ENCODE measurements around the gene GON4L. TPM values are rescaled to one million over a fixed set of nuclear protein-coding genes. Genes with fewer than 3 reads are reported as not detected.
"Not testable (repeated sequence)": the region's sequence is repeated elsewhere in the genome, so short reads cannot be mapped to it uniquely, and the experiment has no call there.

The GON4L gene
- polyA plus RNA-seq, 1 donor, result 78.4 TPM

- DNase-seq, result no peak
Observed at GRCh38 chr1:155816351-155816750, 40.7 kb downstream of the GON4L start.

GRCh38 chr1:155813672-155814071, 43.3 kb downstream of the GON4L start:
- no peak for DNase-seq

- DNase-seq, result no peak
Observed at GRCh38 chr1:155812878-155813277, 44.1 kb downstream of the GON4L start.

- DNase-seq, result no peak
Observed at GRCh38 chr1:155809088-155809487, 47.9 kb downstream of the GON4L start.

- DNase-seq, result no peak
Observed at GRCh38 chr1:155801149-155801548, 55.9 kb downstream of the GON4L start.

GRCh38 chr1:155795618-155796017, 61.4 kb downstream of the GON4L start:
- not testable (repeated sequence) for DNase-seq

GRCh38 chr1:155794605-155795245, 62.3 kb downstream of the GON4L start:
- DNase-seq, result no peak

- DNase-seq, result no peak
Observed at GRCh38 chr1:155793213-155793612, 63.8 kb downstream of the GON4L start.

- no peak for DNase-seq
Observed at GRCh38 chr1:155777582-155777981, 79.4 kb downstream of the GON4L start.

- DNase-seq, result no peak
Observed at GRCh38 chr1:155776414-155776813, 80.6 kb downstream of the GON4L start.

GRCh38 chr1:155773221-155773620, 83.8 kb downstream of the GON4L start:
- no peak for DNase-seq

- DNase-seq, result no peak
Observed at GRCh38 chr1:155769257-155769656, 87.8 kb downstream of the GON4L start.

- not testable (repeated sequence) for DNase-seq
Observed at GRCh38 chr1:155767399-155767989, 89.5 kb downstream of the GON4L start.

- not testable (repeated sequence) for DNase-seq
Observed at GRCh38 chr1:155763989-155764388, 93.0 kb downstream of the GON4L start.

- DNase-seq, result not testable (repeated sequence)
Observed at GRCh38 chr1:155763090-155763815, 93.8 kb downstream of the GON4L start.

GRCh38 chr1:155761736-155762405, 95.1 kb downstream of the GON4L start:
- DNase-seq, result no peak

- no peak for DNase-seq
Observed at GRCh38 chr1:155760751-155761475, 96.1 kb downstream of the GON4L start.

GRCh38 chr1:155759966-155760630, 96.9 kb downstream of the GON4L start:
- no peak for DNase-seq

GRCh38 chr1:155759017-155759416, 98.0 kb downstream of the GON4L start:
- DNase-seq, result not testable (repeated sequence)

GRCh38 chr1:155748141-155748540, 108.9 kb downstream of the GON4L start:
- DNase-seq, result not testable (repeated sequence)

- DNase-seq, result not testable (repeated sequence)
Observed at GRCh38 chr1:155747586-155747985, 109.4 kb downstream of the GON4L start.

All from left kidney (tissue), 2 donors.